Sigmoid colon (tissue), 4 donors: Measurements from ENCODE around the gene PFKL.

Experiments
- CTCF ChIP-seq, 4 experiments: fragments of 450-650 bp in 3 of 4; fragments of 200-600 bp in 1 of 4; IDR thresholded peaks; one replicate each; pipeline ENCODE4 v1.5.1; 2016 to 2019; ENCODE audit warnings: antibody characterized with exemption in 4 of 4, mild to moderate bottlenecking in 3 of 4, moderate library complexity in 2 of 4
- EP300 ChIP-seq, 4 donors: sonication (generic); formaldehyde crosslinking; IDR thresholded peaks; one replicate each; pipeline ENCODE4 v1.6.1; 2017; ENCODE audit warnings: antibody characterized with exemption in 4 of 4
- POLR2A ChIP-seq, 2 donors: fragments of 450-650 bp; IDR thresholded peaks; one replicate each; pipeline ENCODE4 v1.6.1; 2016; ENCODE audit warnings: antibody characterized with exemption in 2 of 2, mild to moderate bottlenecking in 2 of 2, moderate library complexity in 2 of 2
- POLR2AphosphoS5 ChIP-seq, 4 donors: sonication (generic); formaldehyde crosslinking; IDR thresholded peaks; one replicate each; pipeline ENCODE4 v1.6.1; 2017; ENCODE audit warnings: antibody characterized with exemption in 4 of 4

- TF ChIP-seq CTCF (IDR thresholded peaks at IDR 0.05) (no peak), EP300 (IDR thresholded peaks at IDR 0.05) (no peak), POLR2A (IDR thresholded peaks at IDR 0.05) (no peak), POLR2AphosphoS5 (IDR thresholded peaks at IDR 0.05) (no peak)
These were observed 75.9 kb downstream of the PFKL start for GRCh38 chr21:44375761-44376241.
